HEK293 (cell line): ENCODE measurements around the gene TTR.

Source experiments
- CTCF ChIA-PET: fragments of 350-600 bp; formaldehyde crosslinking; extraction: SDS; loops from one replicate; lab custom pipeline; 2021; ENCODE audit warnings: antibody characterized with exemption; lab: Yijun Ruan, JAX
- POLR2A ChIA-PET: fragments of 300-600 bp; formaldehyde crosslinking; extraction: SDS; loops from one replicate; lab custom pipeline; 2020; ENCODE audit warnings: antibody characterized with exemption, inconsistent platforms; lab: Yijun Ruan, JAX
- H3K27ac ChIP-seq: fragments of 200-500 bp; sonication (Bioruptor generic); 2 replicates; pipeline ENCODE4 v1.5.1; 2014; ENCODE audit warnings: low read depth, low read length, control low read depth, inconsistent platforms; ENCODE audit errors: extremely low read depth
- H3K36me3 ChIP-seq, 2 experiments: fragments of 200-500 bp in 1 of 2; sonication (Bioruptor generic) in 1 of 2; 1 replicate in 1 of 2; 2 replicates in 1 of 2; pipeline ENCODE4 v1.5.1; 2014 to 2017; ENCODE audit warnings: inconsistent platforms in 2 of 2, low read length in 2 of 2; ENCODE audit not compliant: control insufficient read depth in 2 of 2, insufficient read depth in 1 of 2
- H3K4me1 ChIP-seq: fragments of 200-500 bp; sonication (Bioruptor generic); 2 replicates; pipeline ENCODE4 v1.5.1; 2014; ENCODE audit warnings: mild to moderate bottlenecking, low read length, inconsistent platforms; ENCODE audit not compliant: control insufficient read depth, insufficient read depth
- H3K4me3 ChIP-seq: 2 replicates; pipeline ENCODE4 v1.5.1; 2011; ENCODE audit warnings: low read depth, mild to moderate bottlenecking, control low read depth, low read length, moderate library complexity
- H3K9me3 ChIP-seq: fragments of 200-500 bp; sonication (Bioruptor generic); 2 replicates; pipeline ENCODE4 v1.5.1; 2014; ENCODE audit warnings: low read depth, low read length, inconsistent platforms; ENCODE audit not compliant: control insufficient read depth, insufficient read depth
- BCL11A ChIP-seq: fragments of 450-650 bp; formaldehyde crosslinking; IDR thresholded peaks from 2 replicates; pipeline ENCODE4 v1.5.1; 2016; ENCODE audit warnings: low read depth, missing biosample characterization, missing genetic modification characterization
- IKZF3 ChIP-seq: fragments of 450-650 bp; IDR thresholded peaks from 2 replicates; pipeline ENCODE4 v1.5.0; 2018; ENCODE audit warnings: missing biosample characterization, mild to moderate bottlenecking, missing genetic modification characterization, moderate library complexity
- PBX3 ChIP-seq: sonication (generic); formaldehyde crosslinking; IDR thresholded peaks from 2 replicates; pipeline ENCODE4 v1.8.1; 2022; ENCODE audit warnings: mild to moderate bottlenecking, moderate library complexity, missing genetic modification reagents
- PRDM2 ChIP-seq: fragments of 450-650 bp; formaldehyde crosslinking; IDR thresholded peaks from 2 replicates; pipeline ENCODE4 v1.5.1; 2016; ENCODE audit warnings: missing biosample characterization, missing genetic modification characterization, borderline replicate concordance
- SCRT2 ChIP-seq: fragments of 450-650 bp; formaldehyde crosslinking; IDR thresholded peaks from 2 replicates; pipeline ENCODE4 v1.5.1; 2016; ENCODE audit warnings: missing biosample characterization, missing genetic modification characterization
- WT1 ChIP-seq: fragments of 450-650 bp; formaldehyde crosslinking; IDR thresholded peaks from 2 replicates; pipeline ENCODE4 v1.5.1; 2016; ENCODE audit warnings: missing biosample characterization, missing genetic modification characterization
- ZEB2 ChIP-seq: fragments of 450-650 bp; formaldehyde crosslinking; IDR thresholded peaks from 2 replicates; pipeline ENCODE4 v1.5.1; 2016; ENCODE audit warnings: missing biosample characterization, missing genetic modification characterization
- ZNF140 ChIP-seq: fragments of 450-650 bp; formaldehyde crosslinking; IDR thresholded peaks from 2 replicates; pipeline ENCODE4 v1.5.1; 2016; ENCODE audit warnings: missing biosample characterization, missing genetic modification characterization
- ZNF148 ChIP-seq: fragments of 450-650 bp; formaldehyde crosslinking; IDR thresholded peaks from 2 replicates; pipeline ENCODE4 v1.5.0; 2017; ENCODE audit warnings: missing biosample characterization, missing genetic modification characterization, borderline replicate concordance
- ZNF214 ChIP-seq: fragments of 450-650 bp; formaldehyde crosslinking; IDR thresholded peaks from 2 replicates; pipeline ENCODE4 v1.5.1; 2017; ENCODE audit warnings: missing biosample characterization, mild to moderate bottlenecking, missing genetic modification characterization, borderline replicate concordance
- ZNF24 ChIP-seq: fragments of 450-650 bp; formaldehyde crosslinking; IDR thresholded peaks from 2 replicates; pipeline ENCODE4 v1.5.1; 2016; ENCODE audit warnings: missing biosample characterization, missing genetic modification characterization
- ZNF280C ChIP-seq: fragments of 450-650 bp; formaldehyde crosslinking; IDR thresholded peaks from 2 replicates; pipeline ENCODE4 v1.5.1; 2016; ENCODE audit warnings: missing biosample characterization, missing genetic modification characterization
- ZNF292 ChIP-seq: fragments of 450-650 bp; formaldehyde crosslinking; IDR thresholded peaks from 2 replicates; pipeline ENCODE4 v1.5.1; 2016; ENCODE audit warnings: low read depth, missing biosample characterization, missing genetic modification characterization, borderline replicate concordance
- ZNF341 ChIP-seq: fragments of 450-650 bp; formaldehyde crosslinking; IDR thresholded peaks from 2 replicates; pipeline ENCODE4; 2016; ENCODE audit warnings: low read depth, missing biosample characterization, missing genetic modification characterization
- ZNF449 ChIP-seq: fragments of 450-650 bp; formaldehyde crosslinking; IDR thresholded peaks from 2 replicates; pipeline ENCODE4 v1.5.1; 2017; ENCODE audit warnings: missing biosample characterization, mild to moderate bottlenecking, missing genetic modification characterization, moderate library complexity
- ZNF571 ChIP-seq: fragments of 450-650 bp; formaldehyde crosslinking; IDR thresholded peaks from 2 replicates; pipeline ENCODE4 v1.5.0; 2017; ENCODE audit warnings: missing biosample characterization, missing genetic modification characterization
- ZNF600 ChIP-seq: fragments of 450-650 bp; formaldehyde crosslinking; IDR thresholded peaks from 2 replicates; pipeline ENCODE4 v1.5.1; 2016; ENCODE audit warnings: missing biosample characterization, missing genetic modification characterization
- ZNF645 ChIP-seq: fragments of 450-650 bp; formaldehyde crosslinking; IDR thresholded peaks from 2 replicates; pipeline ENCODE4; 2016; ENCODE audit warnings: missing biosample characterization, missing genetic modification characterization
- ZNF658 ChIP-seq: fragments of 450-650 bp; formaldehyde crosslinking; IDR thresholded peaks from 2 replicates; pipeline ENCODE4; 2016; ENCODE audit warnings: missing biosample characterization, missing genetic modification characterization
- ZNF76 ChIP-seq: fragments of 450-650 bp; formaldehyde crosslinking; IDR thresholded peaks from 2 replicates; pipeline ENCODE4; 2016; ENCODE audit warnings: low read depth, missing biosample characterization, missing genetic modification characterization, borderline replicate concordance
- ZNF785 ChIP-seq: fragments of 450-650 bp; formaldehyde crosslinking; IDR thresholded peaks from 2 replicates; pipeline ENCODE4 v1.5.1; 2016; ENCODE audit warnings: missing biosample characterization, missing genetic modification characterization
- ZNF843 ChIP-seq: fragments of 450-650 bp; formaldehyde crosslinking; IDR thresholded peaks from 2 replicates; pipeline ENCODE4 v1.5.1; 2016; ENCODE audit warnings: missing biosample characterization, missing genetic modification characterization

TTR gene

GRCh38 chr18:31618801-31619200, 27.1 kb downstream of the TTR start (continued):
- TF ChIP-seq ZNF292 (tag by site-specific recombination) (no peak), ZNF148 (tag by site-specific recombination) (no peak), ZNF214 (no peak), ZNF140 (tag by site-specific recombination) (no peak), ZNF785 (tag by site-specific recombination) (no peak), ZNF24 (tag by site-specific recombination) (no peak), IKZF3 (no peak), BCL11A (tag by site-specific recombination) (no peak)
- TF ChIP-seq, all 188 proteins: peak for 0

- CTCF ChIA-PET: interaction anchor here (0.5 to 1.3 kb wide), 3 partner anchors 9 to 220 kb away, joined by 3 read pairs; no protein-coding TSS in a partner anchor
- H3K27ac ChIP-seq: no peak overlapping the region
- TF ChIP-seq ZEB2 (no peak), WT1 (no peak), ZNF645 (tag by site-specific recombination) (no peak), ZNF658 (tag by site-specific recombination) (no peak), ZNF571 (tag by site-specific recombination) (no peak), SCRT2 (tag by site-specific recombination) (no peak), ZNF449 (tag by site-specific recombination) (no peak), PRDM2 (tag by site-specific recombination) (no peak), ZNF341 (no peak), ZNF843 (tag by site-specific recombination) (no peak), ZNF280C (no peak), ZNF24 (tag by site-specific recombination) (no peak), PBX3 (no peak), ZNF76 (tag by site-specific recombination) (no peak), ZNF600 (no peak)
Measured at GRCh38 chr18:31619291-31619690, 27.6 kb downstream of the TTR start.

More at GRCh38 chr18:31619291-31619690, 27.6 kb downstream of the TTR start:
- Histone ChIP-seq H3K4me1 (no peaks in the 10 kb centered on the region), H3K4me3 (no peak overlapping the region), H3K36me3 (no peaks in the 10 kb centered on the region), H3K9me3 (no peaks in the 10 kb centered on the region)
- POLR2A ChIA-PET: no interaction called here
